Smooth muscle cell (in vitro differentiated cells): ENCODE results near the gene ICAM1. TPM values are rescaled to one million over a fixed set of nuclear protein-coding genes. Genes with fewer than 3 reads are reported as not detected.

Source experiments
- DNase-seq: peaks from one replicate; lab custom pipeline; 2025; ENCODE audit not compliant: unreplicated experiment; lab: John Stamatoyannopoulos, UW
- H2AFZ ChIP-seq: fragments of 200-600 bp; sonication (generic); 2 replicates; pipeline ENCODE4 v1.6.0; 2016; ENCODE audit warnings: antibody characterized with exemption, low read depth, mild to moderate bottlenecking
- H3F3A ChIP-seq: fragments of 200-600 bp; sonication (generic); 2 replicates; pipeline ENCODE4 v1.6.0; 2017; ENCODE audit warnings: antibody characterized with exemption, low read depth
- H3K27ac ChIP-seq: fragments of 200-600 bp; sonication (generic); 2 replicates; pipeline ENCODE4 v1.5.1; 2016; ENCODE audit warnings: low read depth, mild to moderate bottlenecking
- H3K27me3 ChIP-seq: fragments of 200-600 bp; sonication (generic); 2 replicates; pipeline ENCODE4 v1.6.1; 2016; ENCODE audit warnings: low read depth, mild to moderate bottlenecking
- H3K36me3 ChIP-seq: fragments of 200-600 bp; sonication (generic); 2 replicates; pipeline ENCODE4 v1.5.1; 2016; ENCODE audit warnings: low read depth
- H3K4me1 ChIP-seq: fragments of 200-600 bp; sonication (generic); 2 replicates; pipeline ENCODE4 v1.5.1; 2016; ENCODE audit warnings: low read depth
- H3K4me2 ChIP-seq: fragments of 200-600 bp; sonication (generic); 2 replicates; pipeline ENCODE4 v1.6.0; 2016; ENCODE audit warnings: mild to moderate bottlenecking
- H3K4me3 ChIP-seq: fragments of 200-600 bp; sonication (generic); 2 replicates; pipeline ENCODE4 v1.5.1; 2016; ENCODE audit warnings: mild to moderate bottlenecking
- H3K79me2 ChIP-seq: fragments of 200-600 bp; sonication (generic); 2 replicates; pipeline ENCODE4 v1.6.0; 2016; ENCODE audit warnings: low read depth, mild to moderate bottlenecking
- H3K9ac ChIP-seq: fragments of 200-600 bp; sonication (generic); 2 replicates; pipeline ENCODE4 v1.6.0; 2016; ENCODE audit warnings: low read depth
- H3K9me3 ChIP-seq: fragments of 200-600 bp; sonication (generic); replicated peaks from 2 replicates; pipeline ENCODE4 v1.5.1; 2016; ENCODE audit warnings: low read depth
- H4K20me1 ChIP-seq: fragments of 200-600 bp; sonication (generic); 2 replicates; pipeline ENCODE4 v1.6.0; 2016; ENCODE audit warnings: low read depth
- CTCF ChIP-seq: fragments of 200-600 bp; sonication (generic); IDR thresholded peaks from 2 replicates; pipeline ENCODE4 v1.5.1; 2017; ENCODE audit warnings: borderline replicate concordance, mild to moderate bottlenecking, antibody characterized with exemption; ENCODE audit not compliant: insufficient read depth, poor library complexity, severe bottlenecking
- WGBS: methylation state at CpG from one replicate; pipeline ENCODE4 v1.1.7; 2016; ENCODE audit warnings: low lambda C conversion rate; 5-methylcytosine and 5-hydroxymethylcytosine counted together
- polyA plus RNA-seq: library from polyadenylated mRNA; unstranded; fragments of >200 nt; fragmentation: Nextera tagmentation; extraction: Ambion mirVana; gene quantifications from 2 replicates; pipeline ENCODE4 v1.2.1, GENCODE V29; 2016
- total RNA-seq: library from RNA; depleted of rRNA; stranded (reverse); fragments of >200 nt; gene quantifications from 2 replicates; pipeline ENCODE4 v1.2.3, GENCODE V29; 2014

Gene ICAM1
- total and polyA plus RNA-seq, 2 experiments from 2014 or later = 4.6 to 9.2 TPM

DNA sequence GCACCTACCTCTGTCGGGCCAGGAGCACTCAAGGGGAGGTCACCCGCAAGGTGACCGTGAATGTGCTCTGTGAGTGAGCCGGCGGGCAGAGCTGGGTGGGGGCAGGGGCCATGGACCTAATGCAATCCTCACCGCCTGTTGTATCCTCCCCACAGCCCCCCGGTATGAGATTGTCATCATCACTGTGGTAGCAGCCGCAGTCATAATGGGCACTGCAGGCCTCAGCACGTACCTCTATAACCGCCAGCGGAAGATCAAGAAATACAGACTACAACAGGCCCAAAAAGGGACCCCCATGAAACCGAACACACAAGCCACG, 14.0 kb downstream of the ICAM1 start:
- H3K27me3 ChIP-seq = peaks cover 34% of the 10 kb centered on the region
- no peak for DNase-seq
- H3K79me2 ChIP-seq = no peaks in the 10 kb centered on the region
- no peaks in the 10 kb centered on the region for H3F3A ChIP-seq
- no peak overlapping the region for H3K27ac ChIP-seq
- H2AFZ ChIP-seq = no peak overlapping the region
- H3K4me1 ChIP-seq = peaks cover 22% of the 10 kb centered on the region
- H3K36me3 ChIP-seq = no peaks in the 10 kb centered on the region
- H3K9me3 ChIP-seq = no peaks in the 10 kb centered on the region
- no peaks in the 10 kb centered on the region for H4K20me1 ChIP-seq
- 98% methylated on average over 13 of the region's 13 CpGs for WGBS
- TF ChIP-seq CTCF = no peak
- no peak overlapping the region for H3K9ac ChIP-seq
- H3K4me2 ChIP-seq = no peak overlapping the region
- H3K4me3 ChIP-seq = no peak overlapping the region

DNA sequence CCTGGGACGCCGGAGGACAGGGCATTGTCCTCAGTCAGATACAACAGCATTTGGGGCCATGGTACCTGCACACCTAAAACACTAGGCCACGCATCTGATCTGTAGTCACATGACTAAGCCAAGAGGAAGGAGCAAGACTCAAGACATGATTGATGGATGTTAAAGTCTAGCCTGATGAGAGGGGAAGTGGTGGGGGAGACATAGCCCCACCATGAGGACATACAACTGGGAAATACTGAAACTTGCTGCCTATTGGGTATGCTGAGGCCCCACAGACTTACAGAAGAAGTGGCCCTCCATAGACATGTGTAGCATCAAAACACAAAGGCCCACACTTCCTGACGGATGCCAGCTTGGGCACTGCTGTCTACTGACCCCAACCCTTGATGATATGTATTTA, 14.5 kb downstream of the ICAM1 start:
- 92% methylated on average over 4 of the region's 4 CpGs for WGBS
- Histone ChIP-seq H3K4me3 (no peak overlapping the region), H3K36me3 (no peaks in the 10 kb centered on the region), H3K27me3 (peaks cover 39% of the 10 kb centered on the region), H3F3A (no peaks in the 10 kb centered on the region), H2AFZ (no peak overlapping the region), H3K4me2 (no peak overlapping the region), H3K4me1 (peaks cover 26% of the 10 kb centered on the region), H3K27ac (no peak overlapping the region), H3K9ac (no peak overlapping the region), H3K9me3 (no peaks in the 10 kb centered on the region), H4K20me1 (no peaks in the 10 kb centered on the region), H3K79me2 (no peaks in the 10 kb centered on the region)
- DNase-seq = no peak
- no peak for TF ChIP-seq CTCF

DNA sequence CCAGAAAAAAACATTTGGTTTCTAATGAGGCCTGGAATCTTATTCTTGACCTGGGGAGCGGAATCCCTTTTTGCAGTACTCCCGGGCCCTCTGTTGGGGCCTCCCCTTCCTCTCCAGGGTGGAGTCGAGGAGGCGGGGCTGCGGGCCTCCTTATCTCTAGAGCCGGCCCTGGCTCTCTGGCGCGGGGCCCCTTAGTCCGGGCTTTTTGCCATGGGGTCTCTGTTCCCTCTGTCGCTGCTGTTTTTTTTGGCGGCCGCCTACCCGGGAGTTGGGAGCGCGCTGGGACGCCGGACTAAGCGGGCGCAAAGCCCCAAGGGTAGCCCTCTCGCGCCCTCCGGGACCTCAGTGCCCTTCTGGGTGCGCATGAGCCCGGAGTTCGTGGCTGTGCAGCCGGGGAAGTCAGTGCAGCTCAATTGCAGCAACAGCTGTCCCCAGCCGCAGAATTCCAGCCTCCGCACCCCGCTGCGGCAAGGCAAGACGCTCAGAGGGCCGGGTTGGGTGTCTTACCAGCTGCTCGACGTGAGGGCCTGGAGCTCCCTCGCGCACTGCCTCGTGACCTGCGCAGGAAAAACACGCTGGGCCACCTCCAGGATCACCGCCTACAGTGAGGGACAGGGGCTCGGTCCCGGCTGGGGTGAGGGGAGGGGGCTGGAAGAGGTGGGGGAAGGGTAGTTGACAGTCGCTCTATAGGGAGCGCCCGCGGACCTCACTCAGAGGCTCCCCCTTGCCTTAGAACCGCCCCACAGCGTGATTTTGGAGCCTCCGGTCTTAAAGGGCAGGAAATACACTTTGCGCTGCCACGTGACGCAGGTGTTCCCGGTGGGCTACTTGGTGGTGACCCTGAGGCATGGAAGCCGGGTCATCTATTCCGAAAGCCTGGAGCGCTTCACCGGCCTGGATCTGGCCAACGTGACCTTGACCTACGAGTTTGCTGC, 16.1 kb downstream of the ICAM1 start, which contains the start of gene ICAM4:
ICAM4 (plus strand) TSS at position 153 of the 935 bp plus-strand sequence; CDS start at position 211, 58 bp downstream.
- H3K4me1 ChIP-seq = peaks cover 36% of the 10 kb centered on the region
- H2AFZ ChIP-seq = peak within 1 kb of the TSS; percentile 68
- no peaks in the 10 kb centered on the region for H3K9me3 ChIP-seq
- no peak for DNase-seq
- WGBS = 11% methylated on average over 53 of the region's 59 CpGs
- no peaks in the 10 kb centered on the region for H3F3A ChIP-seq
- no peak within 1 kb of the TSS for H3K27ac ChIP-seq
- H3K36me3 ChIP-seq = no peaks in the 10 kb centered on the region
- TF ChIP-seq CTCF = no peak
- H3K4me3 ChIP-seq = peak within 1 kb of the TSS; percentile 12
- H3K27me3 ChIP-seq = peaks cover 56% of the 10 kb centered on the region
- H3K9ac ChIP-seq = no peak within 1 kb of the TSS
- peak within 1 kb of the TSS; percentile 69 for H3K4me2 ChIP-seq
- H4K20me1 ChIP-seq = no peaks in the 10 kb centered on the region
- H3K79me2 ChIP-seq = no peaks in the 10 kb centered on the region
